ENCODE data around the gene CNNM1.

The CNNM1 gene

GRCh38 chr10:99339077-99339476, 9.9 kb downstream of the CNNM1 start:
- DNase-seq, result no peak

DNA sequence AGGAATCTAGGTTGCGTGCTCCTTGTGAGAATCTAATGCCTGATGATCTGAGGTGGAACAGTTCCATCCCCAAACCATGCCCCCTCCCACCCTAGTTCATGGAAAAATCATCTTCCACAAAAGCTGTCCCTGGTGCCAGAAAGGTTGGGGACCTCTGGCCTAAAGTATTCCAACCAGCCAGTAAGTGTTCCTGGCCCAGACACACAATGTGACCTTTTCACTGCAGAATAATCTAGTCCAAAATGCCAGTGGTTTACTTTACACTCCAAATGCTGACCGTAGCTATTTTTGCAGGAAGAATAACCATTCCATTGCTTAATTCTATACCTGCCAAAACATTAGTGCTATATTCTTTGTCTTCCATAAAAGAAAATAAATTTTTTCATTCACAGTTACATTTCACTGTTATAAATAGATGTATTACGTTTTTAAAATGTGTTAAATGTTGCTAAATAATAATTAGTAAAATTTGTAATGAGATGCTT, 10.4 kb downstream of the CNNM1 start:
- no peak for DNase-seq

DNA sequence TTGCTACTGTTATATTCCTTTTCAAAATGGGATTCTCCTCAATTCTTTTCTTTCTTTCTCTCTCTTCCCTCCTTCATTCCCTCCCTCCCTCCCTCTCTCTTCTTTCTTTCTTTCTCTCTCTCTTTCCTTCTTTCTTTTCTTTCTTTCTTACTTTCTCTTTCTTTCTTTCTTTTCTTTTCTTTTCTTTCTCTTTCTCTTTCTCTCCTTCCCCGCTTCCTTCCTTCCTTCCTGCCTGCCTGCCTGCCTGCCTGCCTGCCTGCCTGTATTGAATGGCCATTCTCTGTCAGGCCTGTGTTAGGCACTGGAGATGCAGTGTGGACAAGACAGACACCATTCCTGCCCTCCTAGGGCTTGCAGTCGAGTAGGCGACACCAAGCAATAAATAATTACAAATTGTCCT, 11.5 kb downstream of the CNNM1 start:
- no peak for DNase-seq

GRCh38 chr10:99341248-99341647, 12.1 kb downstream of the CNNM1 start:
- DNase-seq, result no peak

DNA sequence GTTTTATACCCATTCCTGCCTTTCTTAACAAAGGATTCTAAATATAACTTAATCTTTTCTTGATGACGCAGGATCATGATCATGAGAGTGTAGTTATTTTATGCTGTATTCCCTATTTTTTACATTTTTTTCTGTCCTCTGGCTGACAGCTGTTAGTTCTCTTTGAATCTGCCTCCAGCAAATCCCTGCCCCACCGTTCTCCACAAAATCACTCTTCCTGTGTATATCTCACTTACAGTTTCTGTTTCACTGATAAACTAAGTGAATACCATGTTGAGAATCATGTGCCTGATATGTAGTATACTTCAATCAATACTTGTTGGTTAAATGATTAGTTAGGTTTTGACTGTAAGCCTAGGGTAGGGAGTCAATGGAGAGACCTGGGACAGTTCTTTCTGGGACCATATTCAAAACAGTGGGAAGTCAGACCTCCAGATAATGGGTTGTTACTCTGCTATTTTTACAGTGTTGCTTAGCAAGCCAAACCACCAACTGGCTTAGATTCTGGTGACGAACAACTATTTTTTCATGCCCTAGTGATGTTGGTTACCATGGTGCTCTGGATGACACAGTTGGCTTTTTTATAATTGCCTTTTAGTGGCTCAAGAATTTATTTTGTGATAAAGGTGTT, 12.8 kb downstream of the CNNM1 start:
- no peak for DNase-seq

GRCh38 chr10:99343262-99343661, 14.1 kb downstream of the CNNM1 start:
- no peak for DNase-seq

- DNase-seq, result no peak
Measured at GRCh38 chr10:99344715-99345114, 15.6 kb downstream of the CNNM1 start.

- DNase-seq, result no peak
Measured at GRCh38 chr10:99345350-99345749, 16.2 kb downstream of the CNNM1 start.

DNA sequence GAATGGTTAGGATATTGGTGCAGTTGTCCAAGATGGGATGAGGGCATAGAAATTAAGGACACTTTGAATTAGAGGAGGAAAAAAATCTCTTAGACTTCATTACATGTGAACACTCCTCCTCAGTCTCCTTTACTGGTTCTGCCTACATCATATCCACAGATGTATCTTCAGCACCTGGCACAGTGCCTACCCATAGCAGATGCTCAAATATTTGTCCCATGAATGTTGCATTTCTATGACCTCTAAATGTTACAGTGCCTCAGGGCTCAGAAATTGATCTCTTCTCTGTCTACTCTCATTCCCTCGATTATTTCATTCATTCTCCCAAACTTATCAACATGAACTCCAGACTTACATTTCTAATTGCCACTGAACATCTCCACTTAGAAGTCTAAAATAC, 17.1 kb downstream of the CNNM1 start:
- no peak for DNase-seq

DNA sequence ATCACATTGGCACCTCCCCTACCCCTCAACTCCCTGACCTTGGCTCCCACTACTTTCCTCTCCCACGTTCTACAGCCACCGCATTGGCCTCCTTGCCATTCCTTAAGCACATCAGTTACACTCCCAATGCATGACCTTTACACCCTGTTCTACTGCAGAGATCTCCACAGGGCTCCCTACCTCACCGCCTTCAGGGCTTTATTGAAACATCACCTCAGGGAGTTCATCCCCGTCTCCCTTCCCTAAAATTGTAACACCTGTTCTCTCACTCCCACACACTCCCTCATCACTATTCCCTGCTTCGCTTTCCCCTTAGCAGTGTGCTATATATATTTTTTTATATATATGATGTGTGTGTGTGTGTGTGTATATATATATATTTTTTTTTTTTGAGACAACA, 18.5 kb downstream of the CNNM1 start:
- no peak for DNase-seq

- no peak for DNase-seq
Measured at GRCh38 chr10:99353182-99353581, 24.0 kb downstream of the CNNM1 start.

GRCh38 chr10:99357691-99358090, 28.5 kb downstream of the CNNM1 start:
- no peak for DNase-seq

DNA sequence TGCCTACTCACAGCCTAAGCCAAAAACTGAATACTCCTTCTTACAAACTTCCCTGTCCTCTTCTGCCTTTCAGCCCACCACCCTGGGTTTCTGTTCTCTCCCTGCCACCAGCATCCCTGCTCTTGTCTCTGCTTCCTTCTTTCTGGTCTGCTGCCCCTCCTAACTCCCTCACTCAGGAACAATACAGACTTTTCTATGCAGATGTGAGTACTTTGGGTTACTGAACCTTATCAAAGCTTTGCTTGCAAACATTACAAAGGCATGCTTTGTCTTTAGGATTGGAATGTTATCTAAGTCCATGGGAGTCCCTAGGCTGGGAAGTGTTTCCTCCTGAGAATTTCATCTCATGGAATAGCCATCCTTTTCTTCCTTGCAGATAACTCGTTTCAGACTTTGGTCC, 28.9 kb downstream of the CNNM1 start:
- no peak for DNase-seq

GRCh38 chr10:99360934-99361333, 31.8 kb downstream of the CNNM1 start:
- DNase-seq, result no peak

DNA sequence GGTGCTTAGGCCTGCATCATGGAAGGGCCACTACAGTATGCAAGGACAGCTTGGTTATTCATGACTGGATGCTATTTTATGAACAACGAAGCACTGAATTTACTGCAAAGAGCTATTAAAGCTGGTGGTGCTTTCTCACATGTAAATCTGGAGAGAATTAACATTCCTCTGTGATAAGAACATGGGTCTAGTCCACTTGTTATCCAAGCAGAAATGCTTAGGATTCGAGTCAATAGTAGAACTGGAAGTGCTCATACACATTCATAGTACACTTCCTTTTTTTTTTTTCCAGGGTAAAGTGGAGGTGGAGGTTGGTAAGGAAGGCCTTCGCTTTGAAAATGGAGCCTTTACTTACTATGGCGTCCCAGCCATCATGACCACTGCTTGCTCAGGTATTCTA, 35.0 kb downstream of the CNNM1 start:
- no peak for DNase-seq

- no peak for DNase-seq
Measured at GRCh38 chr10:99365311-99365710, 36.2 kb downstream of the CNNM1 start.

DNA sequence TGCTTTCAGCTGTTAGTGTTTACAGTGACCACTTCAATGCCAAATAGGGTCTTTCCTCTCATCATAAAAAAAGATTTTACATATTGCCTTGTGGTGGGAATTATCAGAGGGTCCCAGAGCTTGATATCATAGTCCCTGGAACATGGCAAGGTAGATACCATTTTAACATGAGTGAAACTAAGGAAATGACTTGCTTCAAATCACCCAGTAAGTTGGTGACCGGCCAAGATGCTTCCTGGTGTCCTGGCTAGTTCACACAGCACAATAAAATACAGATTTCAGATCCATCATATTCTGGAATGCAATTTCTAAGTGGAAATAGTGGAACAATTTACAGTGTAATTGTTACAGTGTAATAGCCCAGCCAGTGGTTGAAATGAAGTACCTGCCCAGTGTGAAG, 36.6 kb downstream of the CNNM1 start:
- DNase-seq, result no peak

DNA sequence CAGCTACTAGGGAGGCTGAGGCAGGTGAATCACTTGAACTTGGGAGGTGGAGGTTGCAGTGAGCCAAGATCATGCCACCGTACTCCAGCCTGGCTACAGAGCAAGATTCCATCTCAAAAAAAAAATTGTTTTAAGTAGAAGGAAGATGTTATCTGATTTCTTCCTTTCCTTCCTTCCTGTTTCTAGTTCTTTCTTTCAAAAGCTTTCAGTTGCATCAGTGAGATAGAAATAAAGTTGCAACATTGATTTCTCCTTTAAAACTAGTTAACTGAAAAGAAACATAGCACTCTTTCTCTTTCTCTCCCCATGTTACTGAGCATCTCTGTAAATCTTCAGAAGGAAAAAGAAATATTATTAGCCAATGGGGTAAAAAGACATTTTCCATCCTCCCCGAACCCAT, 37.5 kb downstream of the CNNM1 start:
- no peak for DNase-seq

DNA sequence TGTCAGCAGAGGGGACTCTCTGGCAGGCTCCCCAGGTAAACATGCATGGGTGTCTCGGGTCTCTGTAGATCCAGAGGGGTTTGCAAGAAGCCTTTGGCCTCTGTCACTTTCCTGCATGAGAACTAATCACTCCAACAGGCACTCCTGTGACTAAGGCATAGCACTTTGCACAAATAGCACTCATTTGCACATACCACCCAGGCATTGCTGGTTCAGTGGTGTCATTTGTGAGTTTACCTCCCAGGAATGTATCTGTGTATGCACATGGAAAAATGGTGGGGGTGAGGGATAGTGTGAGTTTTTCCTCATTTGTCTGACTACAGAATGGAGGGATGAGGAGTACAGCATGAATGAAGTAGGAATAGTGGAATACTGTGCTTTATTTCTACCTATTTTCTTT, 39.5 kb downstream of the CNNM1 start:
- no peak for DNase-seq

GRCh38 chr10:99369126-99369525, 40.0 kb downstream of the CNNM1 start:
- DNase-seq, result no peak

DNA sequence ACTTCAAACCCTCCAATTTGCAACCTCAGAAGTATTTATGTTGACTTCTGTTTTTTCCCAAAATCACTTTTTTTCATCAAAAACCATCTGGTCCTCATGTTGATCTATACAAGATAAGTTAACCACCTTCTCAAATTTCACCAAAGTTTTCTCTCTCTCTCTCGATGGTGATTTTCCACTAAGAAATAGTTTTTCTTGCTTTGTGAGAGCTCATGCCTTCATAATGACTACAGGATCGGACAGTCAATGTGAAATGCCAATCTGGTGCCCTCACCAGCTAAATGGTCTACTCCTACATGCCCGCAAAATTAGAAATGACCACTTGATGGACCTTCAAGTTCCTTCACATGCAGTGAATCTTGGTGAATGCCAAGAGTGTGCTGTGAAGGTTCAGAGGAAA, 40.4 kb downstream of the CNNM1 start:
- no peak for DNase-seq

- no peak for DNase-seq
Measured at GRCh38 chr10:99370993-99371392, 41.8 kb downstream of the CNNM1 start.

DNA sequence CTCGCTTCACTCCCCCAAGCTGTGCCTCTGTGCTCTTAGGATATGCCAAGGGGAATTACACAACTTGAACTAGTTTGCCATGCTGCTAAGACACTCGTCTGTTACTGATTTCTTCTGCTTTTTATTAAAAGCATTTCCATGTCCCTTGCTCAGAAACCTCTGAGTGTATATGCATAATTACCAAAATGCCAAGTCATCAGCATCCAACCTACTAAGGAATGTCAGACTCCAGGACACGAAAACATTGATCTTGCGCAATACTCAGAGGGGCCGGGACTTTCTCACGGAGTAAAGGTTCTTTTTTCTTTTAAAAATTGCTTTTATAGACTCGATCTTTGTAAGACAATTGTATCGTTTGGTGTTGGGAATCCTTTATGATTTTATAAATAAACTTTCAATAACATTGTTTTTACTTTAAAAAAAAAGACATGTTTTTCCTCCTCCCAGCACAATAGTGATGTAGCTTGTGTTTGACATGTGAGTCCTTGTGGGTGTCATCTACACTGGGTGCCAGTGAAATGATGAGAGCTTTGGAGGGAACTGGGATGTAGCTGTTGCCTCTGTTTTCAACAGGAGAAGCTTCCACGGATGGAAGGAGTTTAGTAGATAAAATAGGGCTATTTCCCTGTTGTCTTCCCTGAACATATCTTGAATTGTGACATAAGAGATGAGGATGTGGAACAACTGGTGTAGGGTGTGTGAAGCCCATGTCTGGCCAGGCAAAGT, 43.6 kb downstream of the CNNM1 start:
- no peak for DNase-seq

- no peak for DNase-seq
Measured at GRCh38 chr10:99374526-99374925, 45.4 kb downstream of the CNNM1 start.

GRCh38 chr10:99374972-99375371, 45.8 kb downstream of the CNNM1 start:
- no peak for DNase-seq
